IPS DF 6.9 (cell line): ENCODE measurements around the gene PAX5.

ENCODE experiments used
- DNase-seq: peaks from one replicate; pipeline ENCODE4 v3.0.0-alpha.2; 2013; ENCODE audit warnings: low read depth, low spot score
- H3K27ac ChIP-seq: one replicate; pipeline ENCODE4 v1.5.1; 2013; ENCODE audit warnings: low read length, control low read depth
- H3K27me3 ChIP-seq: 2 replicates; pipeline ENCODE4 v1.6.1; 2013; ENCODE audit warnings: mild to moderate bottlenecking, low read length; ENCODE audit not compliant: control insufficient read depth, insufficient read depth
- H3K36me3 ChIP-seq: 2 replicates; pipeline ENCODE4 v1.6.1; 2013; ENCODE audit warnings: low read length; ENCODE audit not compliant: control insufficient read depth, insufficient read depth
- H3K4me1 ChIP-seq: 2 replicates; pipeline ENCODE4 v1.6.1; 2013; ENCODE audit warnings: low read length; ENCODE audit not compliant: control insufficient read depth, insufficient read depth
- H3K4me3 ChIP-seq: 2 replicates; pipeline ENCODE4 v1.5.1; 2013; ENCODE audit warnings: mild to moderate bottlenecking, low read length
- H3K9me3 ChIP-seq: 2 replicates; pipeline ENCODE4 v1.6.1; 2013; ENCODE audit warnings: low read length, inconsistent platforms; ENCODE audit not compliant: control insufficient read depth, insufficient read depth
- WGBS: extraction: QIAGEN DNeasy Blood & Tissue Kit; methylation state at CpG from one replicate; pipeline ENCODE4 v1.1.7; 2013; ENCODE audit warnings: mixed read lengths, missing lambda C conversion rate; ENCODE audit not compliant: insufficient read length, insufficient coverage; 5-methylcytosine and 5-hydroxymethylcytosine counted together

PAX5 gene

DNA sequence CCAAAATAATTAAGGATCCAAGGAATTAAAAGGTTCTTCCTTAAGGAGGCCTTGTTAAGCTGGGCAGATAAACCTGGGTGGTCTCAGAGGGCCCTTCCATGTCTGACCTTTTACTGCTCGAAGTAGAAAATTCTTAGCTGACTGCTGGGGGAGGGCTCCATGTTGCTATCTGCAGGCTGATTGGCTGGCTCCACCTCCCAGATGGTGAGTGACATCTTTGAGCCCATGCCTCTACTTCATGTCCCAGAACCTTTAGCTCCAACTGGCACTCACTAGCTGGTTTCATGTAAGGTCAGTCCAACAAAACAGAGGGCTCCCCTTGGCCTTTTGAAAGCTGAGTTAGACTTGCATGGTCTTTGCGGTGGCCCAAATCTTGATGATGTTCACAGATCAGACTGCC lies 188.2 kb downstream of the PAX5 start:
- H3K4me3 ChIP-seq, result no peak overlapping the region
- whole genome bisulfite sequencing, result no CpG with 5 or more reads among the region's 2 CpGs
- no peak overlapping the region for H3K27ac ChIP-seq
- H3K27me3 ChIP-seq, result no peaks in the 10 kb centered on the region
- DNase-seq, result no peak
- H3K9me3 ChIP-seq, result no peaks in the 10 kb centered on the region
- peaks cover 6% of the 10 kb centered on the region; the same call in 1 of the 2 replicates for H3K4me1 ChIP-seq
- H3K36me3 ChIP-seq, result no peaks in the 10 kb centered on the region

DNA sequence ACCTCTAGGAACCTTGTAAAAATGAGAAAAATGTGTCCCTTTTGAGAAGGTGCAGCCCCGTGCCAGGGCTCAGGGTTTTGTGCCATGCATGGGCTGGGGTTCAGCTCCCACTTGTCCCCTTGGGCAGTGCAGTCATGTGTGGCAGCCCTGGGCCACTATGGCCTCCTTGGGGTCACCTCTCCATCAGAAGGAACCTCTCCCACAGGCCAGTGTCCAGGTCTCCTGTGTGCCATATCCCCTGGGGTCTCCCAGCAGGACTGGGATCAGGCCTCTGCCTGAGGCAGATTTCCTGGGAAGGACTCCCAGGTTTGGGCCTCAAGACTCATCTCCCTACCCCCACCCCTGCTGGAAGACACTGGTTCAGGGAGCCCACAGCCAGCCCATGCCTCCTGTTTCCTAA lies 189.1 kb downstream of the PAX5 start:
- Histone ChIP-seq H3K27me3 (no peaks in the 10 kb centered on the region), H3K4me1 (peaks cover 6% of the 10 kb centered on the region; the same call in 1 of the 2 replicates), H3K27ac (no peak overlapping the region), H3K9me3 (no peaks in the 10 kb centered on the region), H3K36me3 (no peaks in the 10 kb centered on the region), H3K4me3 (no peak overlapping the region)
- no CpG with 5 or more reads among the region's 1 CpG for WGBS
- DNase-seq, result no peak

DNA sequence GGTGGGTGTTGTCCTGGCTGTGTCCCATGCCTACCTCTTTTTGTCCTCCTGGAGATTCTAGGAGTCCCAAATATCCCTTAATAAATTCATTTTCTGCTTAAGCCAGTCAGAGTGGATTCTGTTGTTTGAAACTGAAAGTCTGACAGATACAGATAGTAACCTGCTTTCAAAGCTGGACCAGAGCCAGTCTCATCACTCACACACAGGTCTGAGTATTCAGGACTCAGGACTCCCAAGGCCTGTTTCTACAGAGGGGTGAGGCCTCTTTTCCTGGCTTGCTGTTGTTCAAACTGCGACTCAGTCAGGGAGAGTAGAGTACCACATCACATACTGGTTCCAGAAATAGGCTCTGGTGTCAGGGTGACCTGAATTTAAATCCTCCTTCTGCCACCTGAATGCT lies 190.1 kb downstream of the PAX5 start:
- Histone ChIP-seq H3K9me3 (no peaks in the 10 kb centered on the region), H3K4me3 (no peak overlapping the region), H3K27me3 (no peaks in the 10 kb centered on the region), H3K36me3 (no peaks in the 10 kb centered on the region), H3K4me1 (peaks cover 6% of the 10 kb centered on the region; the same call in 1 of the 2 replicates), H3K27ac (no peak overlapping the region)
- no CpG with 5 or more reads among the region's 1 CpG for WGBS
- no peak for DNase-seq

DNA sequence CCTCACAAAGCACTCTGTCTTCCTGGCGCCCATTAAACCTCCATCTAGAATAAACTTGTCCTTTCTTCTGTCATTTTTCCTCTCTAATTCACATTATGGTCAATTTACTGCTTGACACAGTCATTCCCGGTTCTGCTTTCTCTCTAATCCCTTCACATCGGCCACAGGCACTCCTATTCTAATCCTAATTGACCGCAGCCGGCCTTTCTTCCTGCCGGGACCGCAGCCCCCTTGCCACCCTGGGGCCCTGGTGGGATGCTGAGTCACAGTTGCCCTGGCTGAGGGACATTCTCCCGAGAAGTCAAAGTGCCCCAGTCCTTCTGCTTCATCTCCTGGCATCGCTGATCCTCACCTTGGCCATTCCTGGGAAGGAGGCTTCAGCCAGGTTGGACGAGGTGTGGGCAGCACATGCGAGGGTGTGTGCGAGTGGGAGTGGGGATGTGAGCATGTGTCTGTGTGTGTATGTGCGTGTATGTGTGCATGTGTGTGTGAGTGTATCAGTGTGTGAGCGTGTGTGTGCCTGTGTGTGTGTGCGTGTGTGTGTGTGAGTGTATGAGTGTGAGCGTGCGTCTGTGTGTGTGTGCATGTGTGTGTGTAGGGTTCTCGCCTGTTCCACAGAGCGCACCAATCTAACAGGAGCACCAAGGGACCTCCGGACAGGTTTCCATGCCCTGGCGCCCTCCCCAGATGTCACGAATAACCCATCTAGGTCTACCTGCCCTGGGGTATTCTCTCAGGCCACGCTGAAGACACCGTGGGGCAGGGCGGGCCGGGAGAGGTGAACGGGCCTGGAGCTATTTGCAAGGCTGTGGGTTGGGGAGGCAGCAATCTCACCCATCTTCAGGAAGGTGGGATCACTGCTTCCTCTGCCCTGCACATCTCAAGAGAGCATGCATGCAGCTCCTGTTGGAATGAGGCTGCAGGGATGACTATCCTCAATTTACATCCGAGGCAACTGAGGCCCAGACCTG lies 191.2 kb downstream of the PAX5 start:
- no peaks in the 10 kb centered on the region for H3K9me3 ChIP-seq
- no peak for DNase-seq
- no peaks in the 10 kb centered on the region for H3K27me3 ChIP-seq
- no peaks in the 10 kb centered on the region for H3K36me3 ChIP-seq
- H3K4me3 ChIP-seq, result no peak overlapping the region
- no peak overlapping the region for H3K27ac ChIP-seq
- no CpG with 5 or more reads among the region's 28 CpGs for WGBS
- peaks cover 6% of the 10 kb centered on the region; the same call in 1 of the 2 replicates for H3K4me1 ChIP-seq

DNA sequence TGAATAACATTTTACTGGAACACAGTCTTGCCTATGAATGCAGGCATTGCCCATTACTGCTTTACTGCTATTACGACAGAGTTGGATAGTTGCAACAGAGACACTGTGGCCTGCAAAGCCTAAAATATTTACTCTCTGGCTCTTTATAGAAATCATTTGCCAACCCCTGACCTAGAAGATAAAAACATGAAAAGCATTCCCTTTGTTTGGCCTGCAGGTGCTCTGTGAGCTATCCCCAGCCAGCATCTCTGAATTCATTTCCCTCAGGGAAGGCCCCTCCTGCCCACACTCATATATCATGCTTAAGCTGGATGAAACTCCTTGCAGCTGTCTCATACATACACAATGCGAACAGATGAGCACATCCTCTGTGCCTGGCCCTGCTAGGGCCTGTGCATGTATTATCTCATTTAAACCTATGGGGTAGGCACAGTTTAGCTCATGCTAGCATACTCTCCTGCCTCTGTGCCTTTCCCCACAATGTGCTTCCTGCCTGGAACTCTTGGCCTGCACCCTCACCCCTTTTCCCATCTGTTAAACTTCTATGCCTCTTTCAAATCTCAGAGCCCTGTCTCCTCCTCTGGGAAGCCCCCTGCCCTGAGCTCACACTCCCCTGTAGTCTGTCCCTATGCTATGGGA lies 193.1 kb downstream of the PAX5 start:
- H3K36me3 ChIP-seq, result no peaks in the 10 kb centered on the region

DNA sequence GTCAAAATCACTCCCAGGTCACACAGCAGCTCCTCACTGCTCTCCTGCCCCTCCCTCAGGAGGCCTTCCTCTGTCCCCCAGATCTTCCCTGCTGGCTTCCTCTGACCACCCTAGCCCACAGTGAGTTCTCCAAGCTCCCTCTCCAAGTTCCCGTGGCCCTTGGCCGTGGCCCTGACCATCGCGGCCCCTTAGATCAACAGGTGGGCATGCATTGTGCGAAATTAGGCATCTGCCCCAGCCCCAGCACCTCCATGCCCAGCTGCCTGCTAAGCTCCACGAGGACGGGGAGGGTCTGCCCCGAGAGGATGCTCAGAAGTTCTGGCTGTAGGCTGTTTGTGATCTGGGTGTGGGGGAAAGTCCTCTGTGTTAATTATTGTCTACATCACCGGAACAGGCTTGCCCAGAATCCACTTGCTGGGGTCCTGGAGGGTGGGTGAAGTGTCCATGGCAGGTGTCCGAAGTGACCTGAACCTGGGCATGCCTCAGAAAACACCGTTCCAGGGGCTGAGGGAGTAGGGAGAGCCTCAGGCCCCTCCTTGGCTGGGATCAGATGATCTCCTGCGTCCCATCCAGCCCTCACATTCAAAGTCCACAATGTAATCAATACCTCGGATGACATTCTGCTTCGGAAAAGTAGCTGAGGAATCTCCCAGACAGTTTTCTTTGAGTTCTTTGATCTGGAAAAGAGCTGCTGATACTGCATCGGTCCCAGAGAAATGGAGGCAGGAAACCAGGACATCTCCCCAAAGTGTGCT lies 194.8 kb downstream of the PAX5 start:
- WGBS, result no CpG with 5 or more reads among the region's 15 CpGs
- Histone ChIP-seq H3K4me3 (no peak overlapping the region), H3K36me3 (no peaks in the 10 kb centered on the region), H3K9me3 (no peaks in the 10 kb centered on the region), H3K27ac (no peak overlapping the region), H3K4me1 (peaks cover 6% of the 10 kb centered on the region; the same call in 1 of the 2 replicates), H3K27me3 (no peaks in the 10 kb centered on the region)
- DNase-seq, result no peak

More for the DNA sequence above, 193.1 kb downstream of the PAX5 start:
- H3K4me1 ChIP-seq, result peaks cover 6% of the 10 kb centered on the region; the same call in 1 of the 2 replicates
- no peak overlapping the region for H3K27ac ChIP-seq
- H3K4me3 ChIP-seq, result no peak overlapping the region
- no peaks in the 10 kb centered on the region for H3K27me3 ChIP-seq
- no peaks in the 10 kb centered on the region for H3K9me3 ChIP-seq
- WGBS, result no CpG with 5 or more reads among the region's 2 CpGs
- DNase-seq, result no peak

DNA sequence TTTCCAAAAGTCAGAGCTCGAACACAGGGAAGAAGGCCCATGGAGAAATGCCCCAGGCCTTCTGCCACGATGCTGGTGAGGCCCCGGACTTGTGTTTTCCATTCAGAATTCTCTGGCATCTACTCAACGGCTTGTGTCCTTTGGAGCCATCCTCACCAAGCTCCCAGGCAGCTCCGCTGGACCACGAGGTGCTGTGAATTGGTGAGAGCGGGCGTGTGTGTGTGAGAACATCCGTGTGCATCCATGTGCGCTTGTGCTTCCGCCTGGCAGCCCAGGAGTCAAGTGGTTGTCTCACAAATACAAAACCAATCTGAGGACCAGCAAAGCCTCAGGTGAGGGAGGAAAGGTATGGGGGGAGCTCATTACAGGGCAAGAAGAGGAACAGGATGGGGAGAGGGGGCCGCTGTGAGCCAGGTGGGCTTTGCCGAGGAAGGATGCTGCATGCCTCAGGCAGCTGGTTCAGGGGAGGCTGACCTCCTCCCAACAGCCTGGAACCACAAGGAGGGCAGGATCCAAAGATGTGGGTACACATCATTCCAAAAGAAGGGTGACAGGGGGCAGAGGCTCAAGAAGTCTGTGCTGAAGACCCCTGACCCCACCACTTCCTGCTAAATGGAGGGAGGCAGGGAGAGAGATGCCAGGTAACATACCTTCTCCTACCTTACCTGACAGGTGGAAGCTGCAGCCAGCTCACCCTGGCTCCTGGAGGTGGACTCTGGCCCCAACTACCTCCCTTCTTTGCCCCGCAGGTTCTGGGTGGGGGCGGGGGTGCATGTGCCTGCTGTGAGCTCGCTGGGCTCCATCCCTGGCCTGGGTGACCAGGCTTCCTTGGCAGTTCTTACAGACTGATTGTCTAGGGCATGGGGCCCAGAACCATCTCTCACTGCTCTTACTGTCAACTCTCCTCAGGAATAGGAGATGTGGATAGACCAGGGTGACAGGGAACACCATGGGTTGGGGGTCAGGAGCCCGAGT lies 196.3 kb downstream of the PAX5 start:
- H3K27ac ChIP-seq, result no peak overlapping the region
- DNase-seq, result no peak
- no peaks in the 10 kb centered on the region for H3K36me3 ChIP-seq
- H3K27me3 ChIP-seq, result no peaks in the 10 kb centered on the region
- no peaks in the 10 kb centered on the region for H3K9me3 ChIP-seq
- H3K4me1 ChIP-seq, result peaks cover 8% of the 10 kb centered on the region
- no peak overlapping the region for H3K4me3 ChIP-seq
- no CpG with 5 or more reads among the region's 17 CpGs for WGBS

DNA sequence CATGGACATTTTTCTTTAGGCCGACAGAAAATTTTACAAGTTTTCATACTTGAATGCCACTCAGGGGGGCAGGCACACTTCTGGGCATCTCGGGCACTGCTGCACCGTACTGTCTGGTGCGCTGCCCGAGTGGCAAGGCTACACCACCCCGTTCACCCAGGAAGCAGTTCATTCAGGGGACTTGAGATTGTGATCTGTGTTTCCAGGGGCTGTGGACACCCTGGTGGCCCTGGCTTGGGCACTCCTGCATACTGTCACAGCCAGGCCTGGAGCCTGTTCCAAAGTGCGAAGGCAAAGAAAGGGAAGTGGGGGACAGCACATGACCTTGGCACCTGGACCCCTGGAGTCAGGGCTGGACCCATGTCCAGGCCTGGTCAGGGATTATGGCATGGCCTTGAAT lies 197.6 kb downstream of the PAX5 start:
- Histone ChIP-seq H3K36me3 (no peaks in the 10 kb centered on the region), H3K4me3 (no peak overlapping the region), H3K27ac (no peak overlapping the region), H3K9me3 (no peaks in the 10 kb centered on the region), H3K27me3 (no peaks in the 10 kb centered on the region), H3K4me1 (peaks cover 6% of the 10 kb centered on the region)
- DNase-seq, result no peak
- no CpG with 5 or more reads among the region's 7 CpGs for WGBS

DNA sequence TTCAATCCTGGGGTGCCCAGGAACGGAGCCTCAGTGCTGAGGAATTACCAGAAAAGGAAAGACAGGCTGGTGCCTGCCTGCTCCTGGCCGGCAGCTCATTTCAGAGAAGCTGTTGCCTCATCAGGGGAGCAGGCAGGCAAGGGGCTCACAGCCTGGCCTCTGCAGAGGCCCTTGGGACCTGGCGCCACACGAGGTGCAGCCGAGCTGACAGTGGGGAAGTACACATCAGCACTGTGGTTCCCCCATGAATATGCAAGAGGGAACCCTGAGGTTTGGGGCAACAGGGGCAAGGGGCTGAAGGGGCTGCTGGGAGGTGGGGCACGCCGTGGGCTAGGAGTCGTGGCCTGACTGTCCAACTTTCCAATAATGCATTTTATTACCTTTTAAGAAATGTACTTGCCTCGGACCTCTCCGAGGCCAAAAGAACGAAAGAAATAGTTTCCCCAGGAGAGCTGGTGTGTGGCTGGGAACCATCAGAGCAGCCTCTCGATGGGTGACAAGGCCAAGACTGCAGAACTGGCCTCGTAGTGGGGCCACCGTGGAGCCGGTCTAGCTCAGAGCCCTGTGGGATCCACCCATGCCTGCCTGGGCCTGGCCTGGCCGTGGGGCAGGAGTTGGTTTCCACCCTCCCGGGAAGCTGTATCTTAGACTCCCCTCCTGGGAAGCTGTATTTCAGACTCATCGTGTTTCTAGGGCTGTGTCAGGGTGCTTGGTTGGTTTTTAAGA lies 198.6 kb downstream of the PAX5 start:
- Histone ChIP-seq H3K4me1 (peaks cover 4% of the 10 kb centered on the region), H3K4me3 (no peak overlapping the region), H3K27ac (no peak overlapping the region), H3K27me3 (no peaks in the 10 kb centered on the region), H3K36me3 (no peaks in the 10 kb centered on the region), H3K9me3 (no peaks in the 10 kb centered on the region)
- DNase-seq, result no peak
- WGBS, result no CpG with 5 or more reads among the region's 18 CpGs
